ENCODE data around the gene PCDHGA3. TPM values are rescaled to one million over a fixed set of nuclear protein-coding genes. Genes with fewer than 3 reads are reported as not detected.

The PCDHGA3 gene
- total and polyA plus RNA-seq, 9 of the 15 experiments (the other 6 are each of a cell fraction or from before 2014, with no cell fraction given): 0.13 to 0.28 (median 0.18) TPM; not detected in 2

DNA sequence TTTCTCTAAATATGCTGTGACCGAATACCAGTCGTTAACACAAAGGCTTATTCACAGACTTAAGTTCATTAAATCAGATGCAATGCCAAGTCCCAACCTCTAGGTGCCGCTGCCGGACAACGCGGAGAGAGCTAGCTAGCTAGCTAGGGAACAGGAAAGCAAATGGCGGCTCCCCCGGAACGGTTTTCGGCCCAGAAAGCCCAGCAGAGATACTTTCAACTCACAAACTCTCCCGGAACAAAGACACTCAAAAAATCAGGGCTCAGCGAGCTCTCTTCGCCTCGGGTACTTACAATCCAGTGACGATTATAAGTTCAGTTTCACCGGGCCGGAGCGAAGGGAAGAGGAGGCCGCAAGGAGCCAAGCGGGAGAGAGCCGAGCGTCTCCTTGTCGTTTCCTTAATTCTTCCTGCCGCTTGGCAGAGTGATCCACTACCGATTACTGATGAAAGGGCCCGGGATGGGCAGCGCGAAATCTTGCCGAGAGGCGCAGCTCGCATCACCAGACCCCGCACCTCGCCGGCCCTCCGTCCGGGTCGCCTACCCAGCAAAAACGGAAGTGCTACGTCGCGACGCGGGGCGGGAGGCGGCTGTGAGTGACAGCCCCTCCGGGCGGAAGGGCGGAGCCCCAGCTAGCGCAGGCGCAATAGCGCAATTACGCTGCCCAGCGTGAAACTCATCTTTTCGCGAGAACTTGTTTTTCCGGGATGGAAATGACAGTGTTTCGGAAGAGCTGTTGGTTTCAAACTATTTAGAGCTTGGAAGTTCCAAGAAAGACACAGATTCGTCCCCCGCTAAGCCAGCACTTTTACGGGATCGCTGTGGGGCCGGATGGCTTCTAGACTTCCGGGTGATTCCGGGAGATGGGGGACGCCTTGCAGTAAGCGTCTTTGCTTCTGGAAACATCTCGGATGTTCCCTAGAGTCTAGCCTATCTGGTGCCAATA is 23.1 kb upstream of the PCDHGA3 start, which contains the start of gene TAF7 (continued):
- TF ChIP-seq, protein P1, sequence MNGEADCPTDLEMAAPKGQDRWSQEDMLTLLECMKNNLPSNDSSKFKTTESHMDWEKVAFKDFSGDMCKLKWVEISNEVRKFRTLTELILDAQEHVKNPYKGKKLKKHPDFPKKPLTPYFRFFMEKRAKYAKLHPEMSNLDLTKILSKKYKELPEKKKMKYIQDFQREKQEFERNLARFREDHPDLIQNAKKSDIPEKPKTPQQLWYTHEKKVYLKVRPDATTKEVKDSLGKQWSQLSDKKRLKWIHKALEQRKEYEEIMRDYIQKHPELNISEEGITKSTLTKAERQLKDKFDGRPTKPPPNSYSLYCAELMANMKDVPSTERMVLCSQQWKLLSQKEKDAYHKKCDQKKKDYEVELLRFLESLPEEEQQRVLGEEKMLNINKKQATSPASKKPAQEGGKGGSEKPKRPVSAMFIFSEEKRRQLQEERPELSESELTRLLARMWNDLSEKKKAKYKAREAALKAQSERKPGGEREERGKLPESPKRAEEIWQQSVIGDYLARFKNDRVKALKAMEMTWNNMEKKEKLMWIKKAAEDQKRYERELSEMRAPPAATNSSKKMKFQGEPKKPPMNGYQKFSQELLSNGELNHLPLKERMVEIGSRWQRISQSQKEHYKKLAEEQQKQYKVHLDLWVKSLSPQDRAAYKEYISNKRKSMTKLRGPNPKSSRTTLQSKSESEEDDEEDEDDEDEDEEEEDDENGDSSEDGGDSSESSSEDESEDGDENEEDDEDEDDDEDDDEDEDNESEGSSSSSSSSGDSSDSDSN (IDR thresholded peaks at IDR 0.05; ENCODE audit: borderline replicate concordance in 1 of 2, low read depth in 2 of 2, low read length in 2 of 2): 0 out of 4 replicates have a peak, but pooled peaks of 1 of the 2 experiments have one; percentile 51
- TF ChIP-seq JUND (IDR thresholded peaks at IDR 0.05; ENCODE audit: borderline replicate concordance, low read depth, low read length) (peak; percentile 46), JUND (tag; IDR thresholded peaks at IDR 0.05; ENCODE audit: borderline replicate concordance, low read depth, low read length) (no peak; the same call in 1 of the 3 replicates), ZNF184 (CRISPR knock-in tag; IDR thresholded peaks at IDR 0.05) (no peak), XRCC4 (IDR thresholded peaks at IDR 0.05; ENCODE audit: extremely low read depth, insufficient read depth, insufficient read length) (no peak), SP2 (IDR thresholded peaks at IDR 0.05; ENCODE audit: extremely low read depth, low read depth, low read length, poor library complexity, severe bottlenecking) (peak; percentile 34), GTF2E2 (tag; IDR thresholded peaks at IDR 0.05) (peak; percentile 94), NR1H2 (CRISPR knock-in tag; IDR thresholded peaks at IDR 0.05) (no peak), POLR2AphosphoS5 (IDR thresholded peaks at IDR 0.05; ENCODE audit: control insufficient read depth, insufficient read depth, low read depth, low read length) (peak; percentile 89), SMAD4 (CRISPR knock-in tag; conservative IDR thresholded peaks at IDR 0.05) (peak; percentile 56; the same call in 1 of the 2 replicates), ETV5 (CRISPR knock-in tag; IDR thresholded peaks at IDR 0.05; ENCODE audit: low read depth) (peak; percentile 89), MYC (IDR thresholded peaks at IDR 0.05; ENCODE audit: low read depth, low read length) (peak; percentile 12; the same call in 1 of the 2 replicates), MYC (CRISPR knock-in tag; IDR thresholded peaks at IDR 0.05; ENCODE audit: borderline replicate concordance, low read depth) (no peak), FOXM1 (IDR thresholded peaks at IDR 0.05; ENCODE audit: low read depth) (0 out of 2 replicates have a peak, but pooled peaks have one; percentile 23), FOXM1 (CRISPR knock-in tag; IDR thresholded peaks at IDR 0.05; ENCODE audit: low read depth) (no peak)
- TF ChIP-seq, protein P2, sequence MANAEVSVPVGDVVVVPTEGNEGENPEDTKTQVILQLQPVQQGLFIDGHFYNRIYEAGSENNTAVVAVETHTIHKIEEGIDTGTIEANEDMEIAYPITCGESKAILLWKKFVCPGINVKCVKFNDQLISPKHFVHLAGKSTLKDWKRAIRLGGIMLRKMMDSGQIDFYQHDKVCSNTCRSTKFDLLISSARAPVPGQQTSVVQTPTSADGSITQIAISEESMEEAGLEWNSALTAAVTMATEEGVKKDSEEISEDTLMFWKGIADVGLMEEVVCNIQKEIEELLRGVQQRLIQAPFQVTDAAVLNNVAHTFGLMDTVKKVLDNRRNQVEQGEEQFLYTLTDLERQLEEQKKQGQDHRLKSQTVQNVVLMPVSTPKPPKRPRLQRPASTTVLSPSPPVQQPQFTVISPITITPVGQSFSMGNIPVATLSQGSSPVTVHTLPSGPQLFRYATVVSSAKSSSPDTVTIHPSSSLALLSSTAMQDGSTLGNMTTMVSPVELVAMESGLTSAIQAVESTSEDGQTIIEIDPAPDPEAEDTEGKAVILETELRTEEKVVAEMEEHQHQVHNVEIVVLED (CRISPR knock-in tag; IDR thresholded peaks at IDR 0.05): peak; percentile 87
- TF ChIP-seq, protein P3, sequence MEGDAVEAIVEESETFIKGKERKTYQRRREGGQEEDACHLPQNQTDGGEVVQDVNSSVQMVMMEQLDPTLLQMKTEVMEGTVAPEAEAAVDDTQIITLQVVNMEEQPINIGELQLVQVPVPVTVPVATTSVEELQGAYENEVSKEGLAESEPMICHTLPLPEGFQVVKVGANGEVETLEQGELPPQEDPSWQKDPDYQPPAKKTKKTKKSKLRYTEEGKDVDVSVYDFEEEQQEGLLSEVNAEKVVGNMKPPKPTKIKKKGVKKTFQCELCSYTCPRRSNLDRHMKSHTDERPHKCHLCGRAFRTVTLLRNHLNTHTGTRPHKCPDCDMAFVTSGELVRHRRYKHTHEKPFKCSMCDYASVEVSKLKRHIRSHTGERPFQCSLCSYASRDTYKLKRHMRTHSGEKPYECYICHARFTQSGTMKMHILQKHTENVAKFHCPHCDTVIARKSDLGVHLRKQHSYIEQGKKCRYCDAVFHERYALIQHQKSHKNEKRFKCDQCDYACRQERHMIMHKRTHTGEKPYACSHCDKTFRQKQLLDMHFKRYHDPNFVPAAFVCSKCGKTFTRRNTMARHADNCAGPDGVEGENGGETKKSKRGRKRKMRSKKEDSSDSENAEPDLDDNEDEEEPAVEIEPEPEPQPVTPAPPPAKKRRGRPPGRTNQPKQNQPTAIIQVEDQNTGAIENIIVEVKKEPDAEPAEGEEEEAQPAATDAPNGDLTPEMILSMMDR (IDR thresholded peaks at IDR 0.05 in 2 of 3, conservative IDR thresholded peaks at IDR 0.05 in 1 of 3; ENCODE audit: insufficient read depth in 2 of 3, low read depth in 1 of 3, low read length in 3 of 3): peak; percentile 80 to 95 (median 93)
- TF ChIP-seq, protein P4, sequence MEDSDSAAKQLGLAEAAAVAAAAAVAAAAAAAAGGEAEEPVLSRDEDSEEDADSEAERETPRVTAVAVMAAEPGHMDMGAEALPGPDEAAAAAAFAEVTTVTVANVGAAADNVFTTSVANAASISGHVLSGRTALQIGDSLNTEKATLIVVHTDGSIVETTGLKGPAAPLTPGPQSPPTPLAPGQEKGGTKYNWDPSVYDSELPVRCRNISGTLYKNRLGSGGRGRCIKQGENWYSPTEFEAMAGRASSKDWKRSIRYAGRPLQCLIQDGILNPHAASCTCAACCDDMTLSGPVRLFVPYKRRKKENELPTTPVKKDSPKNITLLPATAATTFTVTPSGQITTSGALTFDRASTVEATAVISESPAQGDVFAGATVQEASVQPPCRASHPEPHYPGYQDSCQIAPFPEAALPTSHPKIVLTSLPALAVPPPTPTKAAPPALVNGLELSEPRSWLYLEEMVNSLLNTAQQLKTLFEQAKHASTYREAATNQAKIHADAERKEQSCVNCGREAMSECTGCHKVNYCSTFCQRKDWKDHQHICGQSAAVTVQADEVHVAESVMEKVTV (CRISPR knock-in tag; IDR thresholded peaks at IDR 0.05): no peak
